Fibroblast of peridontal ligament (primary cell): ENCODE data around the gene BPHL.
"Not testable (repeated sequence)": the region's sequence is repeated elsewhere in the genome, so short reads cannot be mapped to it uniquely, and the experiment has no call there.

ENCODE experiments used
- DNase-seq: peaks from one replicate; pipeline ENCODE4 v3.0.0-alpha.2; 2010; ENCODE audit errors: extremely low read depth

The BPHL gene

GRCh38 chr6:3179945-3180344 lies 61.4 kb downstream of the BPHL start:
- not testable (repeated sequence) for DNase-seq

GRCh38 chr6:3181105-3181504 lies 62.6 kb downstream of the BPHL start:
- DNase-seq, result no peak

GRCh38 chr6:3183066-3183465 lies 64.6 kb downstream of the BPHL start:
- no peak for DNase-seq

- DNase-seq, result no peak
These were observed 68.5 kb downstream of the BPHL start for GRCh38 chr6:3186974-3187382.

GRCh38 chr6:3188262-3188661 lies 69.8 kb downstream of the BPHL start:
- DNase-seq, result no peak

GRCh38 chr6:3189192-3189591 lies 70.7 kb downstream of the BPHL start:
- DNase-seq, result not testable (repeated sequence)

- no peak for DNase-seq
These were observed 71.5 kb downstream of the BPHL start for GRCh38 chr6:3190056-3190455.

- DNase-seq, result no peak
These were observed 72.3 kb downstream of the BPHL start for GRCh38 chr6:3190779-3191178.

- no peak for DNase-seq
These were observed 74.8 kb downstream of the BPHL start for GRCh38 chr6:3193102-3193849.

- peak; percentile 35 for DNase-seq
These were observed 76.3 kb downstream of the BPHL start for GRCh38 chr6:3194535-3195419.

- DNase-seq, result no peak
These were observed 76.8 kb downstream of the BPHL start for GRCh38 chr6:3195420-3195694.

- no peak for DNase-seq
These were observed 77.4 kb downstream of the BPHL start for GRCh38 chr6:3195695-3196497.

GRCh38 chr6:3196770-3197169 lies 78.3 kb downstream of the BPHL start:
- no peak for DNase-seq

GRCh38 chr6:3197734-3198133 lies 79.2 kb downstream of the BPHL start:
- not testable (repeated sequence) for DNase-seq

- DNase-seq, result no peak
These were observed 80.9 kb downstream of the BPHL start for GRCh38 chr6:3199382-3199781.

GRCh38 chr6:3200682-3201081 lies 82.2 kb downstream of the BPHL start:
- DNase-seq, result no peak

GRCh38 chr6:3201388-3201787 lies 82.9 kb downstream of the BPHL start:
- no peak for DNase-seq
